SKM-1 (cell line): Measurements from ENCODE around the gene DZANK1.
"Not testable (repeated sequence)": the region's sequence is repeated elsewhere in the genome, so short reads cannot be mapped to it uniquely, and the experiment has no call there.

ENCODE experiments used
- DNase-seq: peaks from one replicate; lab custom pipeline; 2025; ENCODE audit not compliant: unreplicated experiment; lab: John Stamatoyannopoulos, UW

Gene DZANK1

DNA sequence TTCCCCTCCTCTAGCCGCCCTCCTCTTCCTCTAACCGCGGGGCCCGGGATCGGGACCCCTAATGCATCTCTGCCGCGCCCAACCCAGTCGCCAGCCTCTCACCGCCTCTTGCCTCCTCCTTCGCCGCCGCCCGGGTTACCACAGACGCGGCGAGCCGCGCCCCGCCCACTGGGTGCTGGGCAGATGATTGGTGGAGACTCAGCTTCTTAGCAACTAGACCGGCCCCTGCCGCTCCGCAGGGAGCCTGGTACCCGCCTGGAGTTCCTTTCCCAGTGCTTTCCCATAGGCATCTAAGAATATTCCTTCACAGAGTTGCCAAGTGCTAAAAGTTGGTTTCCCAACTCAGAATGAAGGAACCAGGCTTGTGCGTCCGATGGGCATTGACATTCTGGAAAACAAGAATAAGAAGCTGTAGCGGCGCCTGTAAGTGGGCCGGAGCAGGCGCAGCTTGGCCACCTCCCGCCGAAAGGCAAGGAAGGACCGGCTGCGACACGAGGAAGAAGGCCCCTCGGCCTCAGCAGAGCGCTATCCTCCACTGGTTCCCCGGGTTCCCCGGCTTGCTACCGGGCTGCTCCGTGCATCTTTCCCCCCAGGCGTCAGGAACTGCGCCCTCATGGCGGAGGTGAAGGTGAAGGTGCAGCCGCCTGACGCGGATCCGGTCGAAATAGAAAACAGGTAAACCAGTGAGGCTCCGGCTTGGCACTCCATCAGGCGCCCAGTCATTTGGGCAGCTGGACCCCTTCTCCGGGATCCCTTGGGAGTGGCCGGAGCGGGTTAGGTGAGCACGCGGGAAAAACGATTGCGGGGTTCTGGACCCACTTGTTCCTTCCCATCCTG lies at the start of gene DZANK1, which contains the start of gene POLR3F:
Gene DZANK1 (minus strand): TSS at position 137 of the 837 bp plus-strand sequence. CDS start 1,672 bp downstream, outside the sequence.
Gene POLR3F (plus strand): TSS at position 497 of the 837 bp plus-strand sequence. CDS start 117 bp downstream, at position 614.
- peak; percentile 62 for DNase-seq

DNA sequence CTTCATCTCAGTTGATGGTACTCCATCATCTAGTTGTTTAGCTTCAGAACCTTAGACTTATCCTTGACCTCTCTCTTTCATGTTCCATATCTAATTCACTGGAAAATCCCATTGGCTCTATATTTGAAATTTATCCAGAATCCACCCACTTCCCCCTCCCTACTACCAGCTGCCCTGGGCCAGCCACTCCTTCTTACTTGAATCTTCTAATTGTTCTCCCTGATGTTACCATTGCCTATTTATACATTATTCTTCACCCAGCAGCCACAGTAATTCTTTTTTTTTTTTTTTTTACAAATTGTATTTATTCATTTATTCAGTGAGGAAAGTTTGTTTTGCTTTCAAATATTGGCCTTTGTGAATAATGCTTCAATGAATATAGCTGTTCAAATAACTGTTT lies 49.1 kb upstream of the DZANK1 start:
- DNase-seq = no peak

DNA sequence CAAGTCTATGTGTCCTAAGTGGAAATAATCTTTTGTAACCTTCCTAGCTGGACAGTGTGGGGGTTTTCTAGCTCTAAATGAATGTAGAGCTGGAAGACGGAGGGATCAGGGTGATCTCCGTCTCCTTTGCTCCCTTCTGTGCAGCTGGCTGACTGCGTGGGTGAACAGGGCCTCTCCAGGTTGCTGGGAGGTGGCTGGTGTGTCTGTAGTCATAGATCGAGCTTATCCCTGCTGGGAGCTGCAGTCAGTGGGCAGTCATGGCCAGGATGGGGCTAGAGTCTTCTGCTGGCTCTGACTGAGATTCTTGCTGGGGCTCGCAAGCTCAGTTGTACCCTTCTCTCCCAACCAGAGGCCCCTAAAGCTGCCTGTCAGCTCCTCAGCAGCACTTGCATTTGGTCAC lies 47.3 kb upstream of the DZANK1 start:
- DNase-seq = no peak

DNA sequence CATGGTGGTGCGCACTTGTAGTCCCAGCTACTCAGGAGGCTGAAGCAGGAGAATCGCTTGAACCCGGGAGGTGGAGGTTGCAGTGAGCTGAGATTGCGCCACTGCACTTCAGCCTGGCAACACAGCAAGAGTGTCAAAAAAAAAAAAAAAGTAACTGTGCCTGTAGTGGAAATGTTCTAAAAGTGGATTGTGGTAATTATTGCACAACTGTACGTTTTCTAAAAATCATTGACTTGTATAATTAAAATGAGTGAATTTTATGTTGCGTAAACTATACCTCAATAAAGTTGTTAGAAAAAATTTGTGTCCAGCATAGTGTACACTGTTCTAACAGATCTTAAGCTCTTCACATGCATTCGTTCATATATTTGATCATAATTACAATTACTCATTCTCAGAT lies 46.4 kb upstream of the DZANK1 start:
- peak; percentile 1 for DNase-seq

DNA sequence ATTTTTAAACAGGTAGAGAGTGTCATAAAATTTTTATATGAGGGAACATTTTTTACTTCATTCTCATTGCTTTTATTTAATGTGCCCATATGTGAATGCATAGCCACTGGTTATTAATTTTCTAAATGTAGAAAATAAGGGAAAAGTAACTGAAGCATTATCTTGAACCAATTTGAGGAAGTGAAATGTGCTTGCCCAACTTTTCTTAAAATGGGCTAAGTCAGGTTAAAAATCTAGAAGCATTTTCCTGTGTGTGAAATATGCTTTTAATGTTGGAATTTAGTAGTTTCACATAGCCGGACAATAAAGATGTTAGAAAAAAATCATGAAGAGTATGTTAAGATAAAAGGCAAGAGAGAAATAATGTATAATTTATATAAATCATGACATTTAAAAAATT lies 44.7 kb upstream of the DZANK1 start:
- peak; percentile 2 for DNase-seq

DNA sequence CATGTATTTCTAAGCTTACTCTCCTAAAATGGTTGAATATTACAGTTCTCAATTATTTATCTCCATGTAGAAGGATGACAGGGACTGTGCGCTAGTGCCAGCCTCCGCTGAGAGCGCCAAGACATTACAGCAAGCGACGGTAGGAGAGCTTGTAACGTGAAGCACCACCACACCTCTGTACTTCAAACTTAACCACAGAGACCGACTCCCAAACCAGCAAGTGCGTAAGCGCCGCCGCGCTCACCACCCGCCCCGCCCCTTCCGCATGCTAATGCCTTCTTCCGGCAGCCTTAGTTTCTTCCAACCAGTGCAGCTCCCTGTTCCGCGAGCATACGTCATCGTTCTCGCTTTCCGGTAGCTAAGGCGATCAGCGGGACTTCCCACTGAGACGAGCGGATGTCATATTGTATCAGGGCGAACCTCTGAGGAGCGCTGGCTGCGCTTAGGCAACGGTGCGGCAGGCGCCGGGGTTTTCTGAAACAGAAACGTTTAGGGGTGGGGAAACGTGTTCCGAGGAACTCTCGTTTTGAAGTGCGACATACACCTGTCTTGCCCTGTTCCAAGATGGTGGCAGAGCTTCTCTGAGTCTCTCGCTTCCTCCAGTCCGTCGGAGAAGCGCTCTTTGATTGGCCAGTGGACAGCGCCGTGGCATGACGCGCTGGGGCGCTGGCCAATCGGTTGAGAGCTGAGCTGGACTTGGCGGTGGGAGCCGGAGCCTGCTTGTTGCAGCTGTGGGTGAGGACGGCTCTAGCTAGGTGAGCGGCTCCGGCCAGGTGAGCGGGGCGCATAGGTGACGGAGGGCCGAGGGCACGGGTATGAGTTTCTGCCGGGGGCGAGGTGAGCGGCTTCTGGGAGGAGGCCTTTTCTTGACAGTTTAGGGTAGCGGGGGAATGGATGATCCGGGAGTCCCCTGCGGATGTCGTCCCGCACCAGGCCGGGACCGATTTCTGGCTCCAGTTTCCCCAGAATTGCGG lies 40.7 kb upstream of the DZANK1 start, which contains the start of gene SEC23B:
Gene SEC23B (plus strand): TSS at position 723 of the 974 bp plus-strand sequence. CDS start 2,896 bp downstream, outside the sequence.
- DNase-seq = peak; percentile 44

DNA sequence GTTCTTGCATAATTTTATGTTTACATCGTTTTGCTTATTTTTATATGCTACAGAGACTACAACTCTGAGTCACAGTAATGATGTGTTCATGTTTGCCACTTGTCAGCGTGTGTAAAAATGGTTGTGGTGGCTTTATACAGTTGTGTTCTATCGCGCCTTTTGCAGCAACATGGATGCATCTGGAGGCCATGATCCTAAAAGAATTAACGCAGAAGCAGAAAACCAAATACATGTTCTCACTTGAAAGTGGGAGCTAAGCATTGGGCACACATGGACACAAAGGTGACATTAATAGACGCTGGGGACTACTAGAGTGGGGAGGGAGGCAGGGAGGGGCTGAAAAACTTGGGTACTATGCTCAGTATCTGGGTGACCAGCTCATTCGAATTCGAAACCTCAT lies 39.9 kb upstream of the DZANK1 start:
- no peak for DNase-seq

DNA sequence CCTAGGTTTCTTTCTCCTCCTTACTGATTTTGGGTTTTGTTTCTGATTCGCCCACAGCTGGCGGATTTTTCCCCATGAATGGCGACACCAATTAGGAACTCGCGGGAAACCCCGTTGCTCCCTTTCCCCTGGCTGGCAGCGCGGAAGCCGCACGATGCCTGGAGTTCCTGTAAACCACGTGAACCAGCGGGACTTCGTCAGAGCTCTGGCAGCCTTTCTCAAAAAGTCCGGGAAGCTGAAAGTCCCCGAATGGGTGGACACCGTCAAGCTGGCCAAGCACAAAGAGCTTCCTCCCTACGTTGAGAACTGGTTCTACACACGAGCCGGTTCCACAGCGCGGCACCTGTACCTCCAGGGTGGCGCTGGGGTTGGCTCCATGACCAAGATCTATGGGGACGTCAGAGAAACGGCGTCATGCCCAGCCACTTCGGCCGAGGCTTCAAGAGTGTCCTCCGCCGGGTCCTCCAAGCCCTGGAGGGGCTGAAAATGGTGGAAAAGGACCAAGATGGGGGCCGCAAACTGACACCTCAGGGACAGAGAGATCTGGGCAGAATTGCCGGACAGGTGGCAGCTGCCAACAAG lies 37.7 kb upstream of the DZANK1 start:
- no peak for DNase-seq

DNA sequence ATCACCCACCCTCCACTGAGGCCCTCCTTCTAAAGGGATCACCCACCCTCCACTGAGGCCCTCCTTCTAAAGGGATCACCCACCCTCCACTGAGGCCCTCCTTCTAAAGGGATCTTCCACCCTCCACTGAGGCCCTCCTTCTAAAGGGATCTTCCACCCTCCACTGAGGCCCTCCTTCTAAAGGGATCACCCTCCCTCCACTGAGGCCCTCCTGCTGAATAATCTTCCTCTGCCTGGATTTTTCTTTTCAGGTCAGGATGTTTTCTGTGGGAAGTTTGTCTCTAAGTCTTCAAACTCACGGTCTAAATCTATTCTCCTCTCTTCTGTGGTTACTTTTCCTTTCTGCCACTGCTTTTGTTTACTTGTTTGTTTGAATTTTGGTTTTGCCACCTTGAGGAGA lies 34.8 kb upstream of the DZANK1 start:
- DNase-seq = not testable (repeated sequence)

DNA sequence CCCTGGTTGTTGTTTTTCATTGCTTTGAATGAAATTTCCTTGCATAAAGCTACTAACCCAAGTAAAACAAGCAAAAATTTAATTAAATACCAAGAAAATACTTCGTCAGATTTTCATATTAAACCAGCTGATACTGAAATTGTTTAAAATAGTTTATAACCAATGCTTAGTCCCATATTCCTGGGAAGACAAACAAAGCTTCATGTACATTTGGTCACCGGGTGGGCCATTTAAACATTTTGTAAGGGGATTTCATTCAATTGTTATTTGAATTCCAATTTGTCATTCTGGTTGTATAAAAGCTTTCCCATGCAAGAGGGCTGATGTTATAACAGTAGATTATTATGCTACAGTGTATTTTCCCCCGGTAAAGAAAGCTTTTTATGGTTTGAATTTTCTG lies 30.8 kb upstream of the DZANK1 start:
- DNase-seq = no peak

DNA sequence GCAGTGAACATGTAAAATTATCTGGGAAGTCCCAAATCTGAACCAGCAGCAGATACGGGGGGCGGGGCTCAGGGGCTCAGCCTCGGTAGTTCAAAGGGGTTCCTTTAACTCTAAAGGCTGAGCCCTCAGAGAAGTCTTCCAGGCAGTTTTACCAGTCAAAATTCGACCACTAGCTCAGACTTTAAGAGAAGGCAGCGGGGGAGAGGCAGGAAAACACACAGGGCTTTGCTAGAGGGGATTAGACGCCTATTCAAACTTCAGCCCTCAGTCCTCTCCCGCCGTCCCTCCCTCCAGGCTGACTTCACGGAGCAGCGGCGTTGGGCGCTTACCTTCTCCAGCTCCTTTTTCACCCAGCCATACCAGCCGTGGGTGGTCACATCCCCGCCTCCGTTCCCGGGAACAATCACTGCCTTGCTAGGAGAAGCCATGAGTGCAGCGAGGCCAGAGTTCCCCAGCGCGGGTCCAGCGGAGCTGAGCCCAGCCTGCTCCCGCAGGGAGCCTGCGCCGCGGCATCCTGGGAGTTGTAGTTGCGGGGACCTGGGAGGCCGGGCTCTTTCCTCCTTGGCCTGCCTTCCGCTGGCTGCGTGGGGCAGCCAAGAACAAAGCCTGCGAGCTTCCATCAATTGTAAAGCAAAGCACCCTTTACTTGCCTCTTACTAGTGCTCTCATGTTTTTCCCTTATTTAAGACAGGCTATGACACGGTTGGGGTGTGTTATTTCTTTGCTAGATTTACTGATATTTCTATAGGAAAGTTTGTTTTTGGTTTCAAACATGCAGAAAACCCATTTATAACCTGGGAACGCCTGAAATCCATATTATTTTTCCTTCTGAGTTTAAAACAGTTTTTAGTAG lies 30.1 kb upstream of the DZANK1 start, which contains the start of gene RBBP9:
Gene RBBP9 (minus strand): TSS at position 486 of the 853 bp plus-strand sequence. CDS start 58 bp downstream, at position 428.
- DNase-seq = peak; percentile 19

DNA sequence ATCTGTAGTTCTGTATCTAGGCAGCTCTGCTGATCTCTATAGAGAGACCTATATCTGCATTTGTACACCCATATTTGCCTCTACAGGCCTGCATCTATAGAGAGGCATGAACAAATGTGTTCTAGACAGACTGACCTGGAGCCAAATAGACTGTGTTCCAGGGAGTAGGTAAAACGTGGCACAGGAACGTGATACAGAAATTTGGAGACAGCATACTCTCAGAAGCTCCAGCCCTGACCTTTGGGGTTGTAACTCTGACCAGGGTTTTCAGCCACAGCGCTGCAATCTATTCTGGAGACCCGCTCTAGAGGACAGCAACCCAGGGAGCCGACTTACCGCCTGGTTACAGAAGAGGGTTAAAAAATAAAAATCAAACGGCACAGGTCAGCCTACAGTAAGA lies 29.2 kb upstream of the DZANK1 start:
- DNase-seq = no peak

DNA sequence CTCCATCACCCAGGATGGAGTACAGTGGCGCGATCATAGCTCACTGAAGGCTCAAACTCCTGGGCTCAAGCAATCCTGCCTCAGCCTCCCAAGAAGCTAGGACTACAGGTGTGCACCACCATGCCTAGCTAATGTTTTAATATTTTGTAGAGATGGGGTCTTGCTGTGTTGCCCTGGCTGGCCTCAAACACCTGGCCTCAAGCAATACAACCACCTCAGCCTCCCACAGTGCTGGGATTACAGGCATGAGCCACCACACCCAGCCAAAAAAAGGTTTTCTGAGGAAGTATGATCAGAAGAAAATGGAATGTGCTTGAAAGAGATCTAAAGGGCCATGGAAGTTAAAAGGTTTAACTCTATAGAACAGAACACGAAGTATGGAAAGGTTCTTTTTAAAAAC lies 21.5 kb upstream of the DZANK1 start:
- no peak for DNase-seq

DNA sequence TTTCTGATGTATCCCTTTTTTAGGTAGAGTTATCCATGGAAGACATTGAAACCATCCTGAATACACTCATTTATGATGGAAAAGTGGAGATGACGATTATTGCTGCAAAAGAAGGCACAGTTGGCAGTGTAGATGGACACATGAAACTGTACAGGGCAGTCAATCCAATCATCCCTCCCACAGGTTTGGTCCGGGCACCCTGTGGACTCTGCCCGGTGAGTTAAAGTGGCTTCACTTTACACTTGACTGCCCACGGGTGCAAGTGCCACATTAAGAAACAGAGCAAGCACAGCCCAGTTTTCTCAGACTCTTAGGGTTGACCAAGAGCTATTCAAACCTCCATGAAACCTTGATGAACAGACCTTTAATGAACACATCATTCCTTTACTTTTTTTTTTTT lies 14.8 kb upstream of the DZANK1 start:
- DNase-seq = no peak

DNA sequence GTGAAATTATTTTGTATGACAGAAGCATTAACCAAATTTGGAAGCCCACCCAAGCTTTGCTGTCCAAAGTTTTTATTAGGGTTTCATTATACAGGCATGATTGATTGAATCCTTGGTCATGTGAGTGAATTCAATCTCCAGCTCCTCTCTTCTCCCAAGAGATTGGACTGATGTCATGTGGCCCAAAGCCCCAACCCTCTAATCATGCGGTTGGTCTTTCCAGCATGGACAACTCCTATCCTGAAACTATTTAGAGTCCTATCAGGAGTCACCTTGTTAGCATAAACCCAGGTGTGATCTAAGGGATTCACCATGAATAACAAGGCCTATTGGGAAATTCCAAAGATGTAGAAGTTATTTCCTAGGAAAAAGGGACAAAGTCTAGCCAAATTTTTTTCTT lies 11.0 kb upstream of the DZANK1 start:
- DNase-seq = no peak

DNA sequence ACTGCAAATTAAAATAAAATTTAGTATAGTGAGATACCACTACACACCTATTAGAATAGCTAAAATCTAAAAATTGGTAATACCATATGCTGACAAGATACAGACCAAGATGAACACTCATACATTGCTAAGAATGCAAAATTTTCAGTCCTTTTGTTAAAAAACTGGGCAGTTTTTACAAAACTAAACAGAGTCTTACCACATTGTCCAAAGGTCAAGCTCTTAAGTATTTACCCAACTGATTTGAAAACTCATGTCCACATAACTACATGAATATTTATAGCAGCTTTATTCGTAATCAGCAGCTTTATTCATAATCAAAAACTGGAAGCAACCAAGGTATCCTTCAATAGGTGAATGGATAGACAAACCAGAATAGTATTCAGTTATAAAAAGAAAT lies 10.4 kb upstream of the DZANK1 start:
- no peak for DNase-seq

DNA sequence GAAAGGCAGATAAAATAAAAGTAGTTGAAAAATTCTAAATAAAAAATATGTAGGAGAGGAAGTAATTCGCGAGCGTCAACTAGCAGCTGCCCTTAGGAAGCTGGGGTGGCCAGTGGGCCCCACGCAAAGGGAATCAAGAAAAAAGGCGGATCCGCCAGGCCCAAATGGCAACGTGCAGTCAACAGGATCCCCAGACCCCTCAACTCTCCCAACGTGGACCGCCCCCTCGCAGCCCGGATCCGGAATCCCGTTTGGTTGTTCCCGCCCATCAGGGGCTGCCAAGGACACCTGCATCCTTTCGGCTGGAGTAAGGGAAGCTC lies 296 bp downstream of the DZANK1 start:
- no peak for DNase-seq

DNA sequence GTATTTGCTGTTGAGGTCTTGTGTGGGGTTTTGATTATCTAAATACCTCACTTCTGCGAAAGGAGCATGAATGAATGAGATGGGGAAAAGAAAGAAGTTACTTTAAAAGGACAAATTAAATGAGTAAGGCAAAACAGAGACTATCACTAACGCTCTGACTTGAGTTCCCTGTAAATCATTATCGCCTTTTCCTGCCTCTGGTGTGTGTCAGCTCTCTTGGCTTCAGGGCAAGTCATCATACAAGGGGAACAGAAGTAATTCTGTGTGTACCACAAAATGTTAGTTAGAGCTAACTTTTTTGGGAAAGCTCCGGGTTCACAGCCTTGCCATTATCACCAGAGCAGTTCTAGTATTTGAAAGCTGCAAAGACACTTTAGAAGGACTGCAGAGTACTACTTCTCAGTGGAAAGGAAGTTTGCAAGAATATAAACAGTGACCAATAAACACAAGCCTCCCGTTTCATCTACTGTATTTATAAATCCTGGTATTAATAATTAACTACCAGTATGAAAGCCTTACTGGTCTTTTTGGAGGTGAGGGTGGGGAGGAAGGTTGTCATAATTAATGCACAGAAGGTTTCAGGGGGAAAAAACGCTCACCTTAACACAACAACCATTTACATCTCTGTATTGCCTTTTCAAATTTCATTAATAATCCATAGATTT lies 1.2 kb downstream of the DZANK1 start:
- DNase-seq = no peak

DNA sequence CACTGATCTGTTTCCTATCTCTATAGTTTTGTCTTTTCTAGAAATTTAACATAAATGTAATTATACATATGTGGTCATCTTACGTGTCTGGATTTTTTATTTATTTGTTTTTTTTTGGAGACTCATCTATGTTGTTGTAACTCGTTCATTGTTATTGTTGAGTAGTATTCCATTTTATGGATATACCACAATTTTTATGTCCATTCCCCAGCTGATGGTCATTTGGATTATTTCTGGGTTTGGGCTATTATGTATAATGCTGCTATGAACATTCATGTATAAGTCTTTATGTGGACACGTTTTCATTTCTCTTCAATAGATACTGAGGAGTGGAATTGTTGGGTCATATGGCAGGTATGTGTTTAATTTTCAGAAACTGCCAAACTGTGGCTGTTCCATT lies 10.2 kb downstream of the DZANK1 start:
- no peak for DNase-seq

DNA sequence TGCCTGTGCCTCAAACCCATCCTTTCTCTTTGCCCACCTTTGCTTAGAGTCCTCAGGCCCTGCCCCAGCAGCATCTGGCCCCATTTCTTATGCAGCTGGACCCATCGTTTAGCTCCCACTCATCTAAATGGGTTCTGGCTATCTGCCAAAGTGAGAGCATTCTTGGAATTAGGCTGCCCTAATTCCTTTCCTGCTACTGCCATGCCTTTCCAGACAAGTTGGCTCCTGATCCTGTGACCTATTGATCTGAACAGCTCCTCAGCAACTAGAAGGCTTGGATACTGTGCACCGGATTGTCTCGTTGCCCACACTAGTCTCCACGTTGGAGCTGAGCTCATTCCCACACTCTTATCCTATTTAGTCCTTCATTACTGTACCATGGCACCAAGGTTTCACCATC lies 22.9 kb downstream of the DZANK1 start:
- DNase-seq = no peak
